GM12891 (cell line): ENCODE data around the gene S1PR1.

ENCODE experiments used
- PAX5 ChIP-seq: IDR thresholded peaks from 2 replicates; pipeline ENCODE4 v1.6.1; 2011; ENCODE audit warnings: low read length, moderate library complexity, mild to moderate bottlenecking; ENCODE audit not compliant: insufficient read depth, severe bottlenecking
- POLR2A ChIP-seq: IDR thresholded peaks from 2 replicates; pipeline ENCODE4 v1.6.1; 2011; ENCODE audit warnings: low read depth, low read length, control low read depth
- POLR2AphosphoS5 ChIP-seq: IDR thresholded peaks from 2 replicates; pipeline ENCODE4 v1.6.1; 2011; ENCODE audit warnings: low read depth, low read length, control low read depth
- POU2F2 ChIP-seq: IDR thresholded peaks from 2 replicates; pipeline ENCODE4 v1.6.1; 2011; ENCODE audit warnings: low read depth, mild to moderate bottlenecking, control low read depth, low read length, moderate library complexity
- SPI1 ChIP-seq: IDR thresholded peaks from 2 replicates; pipeline ENCODE4 v1.6.1; 2011; ENCODE audit warnings: low read depth, low read length, control low read depth
- TAF1 ChIP-seq: IDR thresholded peaks from 2 replicates; pipeline ENCODE4 v1.6.1; 2011; ENCODE audit warnings: low read depth, low read length, control low read depth

DNA sequence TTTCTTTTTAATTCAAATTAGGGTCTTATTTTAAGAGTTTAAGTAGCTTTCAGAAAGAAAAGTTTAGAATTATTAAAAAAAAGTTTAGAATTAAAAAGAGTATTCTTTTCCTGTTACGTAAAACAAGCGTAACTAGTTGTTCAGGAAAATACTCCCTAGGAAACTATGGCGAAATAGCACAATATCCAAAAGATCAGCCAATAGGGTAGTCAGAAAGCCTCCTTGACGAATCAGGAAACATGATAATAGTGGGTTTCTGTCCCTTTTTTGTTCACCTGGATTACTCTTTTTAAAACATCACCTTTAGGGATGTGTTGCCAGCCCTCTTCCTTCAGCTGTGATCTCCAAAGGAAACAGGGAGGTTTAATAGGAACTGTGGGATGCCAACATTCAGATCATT is 25.2 kb downstream of the S1PR1 start:
- no peak for TF ChIP-seq POLR2A
- no peak for TF ChIP-seq TAF1
- no peak for TF ChIP-seq POLR2AphosphoS5
- TF ChIP-seq SPI1 = no peak
- TF ChIP-seq PAX5 = no peak
- no peak for TF ChIP-seq POU2F2
